RWPE2 (cell line): ENCODE data around the gene CRYBB3.
"Not testable (repeated sequence)": the region's sequence is repeated elsewhere in the genome, so short reads cannot be mapped to it uniquely, and the experiment has no call there.

ENCODE experiments used
- ATAC-seq: fragments of 200-7000 bp; cut with Tn5 transposase; 3 replicates; pipeline ENCODE4 v1.9.1; 2021; ENCODE audit warnings: low read depth
- DNase-seq: peaks from one replicate; pipeline ENCODE4 v3.0.0-alpha.2; 2020; ENCODE audit warnings: low spot score
- H3K27ac ChIP-seq: fragments of 450-650 bp; 2 replicates; pipeline ENCODE4 v1.5.1; 2017; ENCODE audit warnings: mild to moderate bottlenecking; ENCODE audit not compliant: poor library complexity, severe bottlenecking
- H3K27me3 ChIP-seq: fragments of 250-450 bp; sonication (Bioruptor Pico); 2 replicates; pipeline ENCODE4 v1.5.1; 2021; ENCODE audit warnings: mild to moderate bottlenecking, moderate library complexity; ENCODE audit not compliant: insufficient read depth, poor library complexity, severe bottlenecking
- H3K36me3 ChIP-seq: fragments of 250-450 bp; sonication (Bioruptor Pico); 2 replicates; pipeline ENCODE4 v1.5.1; 2020; ENCODE audit warnings: low read depth, mild to moderate bottlenecking, moderate library complexity
- H3K4me1 ChIP-seq: fragments of 250-450 bp; sonication (Bioruptor Pico); 2 replicates; pipeline ENCODE4 v1.5.1; 2021; ENCODE audit warnings: mild to moderate bottlenecking, moderate library complexity; ENCODE audit not compliant: insufficient read depth, poor library complexity, severe bottlenecking
- H3K4me3 ChIP-seq: fragments of 250-450 bp; sonication (Bioruptor Pico); 2 replicates; pipeline ENCODE4 v1.5.1; 2021; ENCODE audit warnings: mild to moderate bottlenecking, moderate library complexity; ENCODE audit not compliant: severe bottlenecking
- H3K9me3 ChIP-seq: fragments of 250-450 bp; sonication (Bioruptor Pico); 2 replicates; pipeline ENCODE4 v1.5.1; 2021; ENCODE audit warnings: mild to moderate bottlenecking, moderate library complexity; ENCODE audit not compliant: severe bottlenecking
- TF ChIP-seq, protein P1 (sequence below): fragments of 450-650 bp; IDR thresholded peaks from one replicate; pipeline ENCODE4 v1.5.1; 2017; ENCODE audit warnings: mild to moderate bottlenecking, moderate library complexity; ENCODE audit not compliant: poor library complexity, severe bottlenecking

Gene CRYBB3

DNA sequence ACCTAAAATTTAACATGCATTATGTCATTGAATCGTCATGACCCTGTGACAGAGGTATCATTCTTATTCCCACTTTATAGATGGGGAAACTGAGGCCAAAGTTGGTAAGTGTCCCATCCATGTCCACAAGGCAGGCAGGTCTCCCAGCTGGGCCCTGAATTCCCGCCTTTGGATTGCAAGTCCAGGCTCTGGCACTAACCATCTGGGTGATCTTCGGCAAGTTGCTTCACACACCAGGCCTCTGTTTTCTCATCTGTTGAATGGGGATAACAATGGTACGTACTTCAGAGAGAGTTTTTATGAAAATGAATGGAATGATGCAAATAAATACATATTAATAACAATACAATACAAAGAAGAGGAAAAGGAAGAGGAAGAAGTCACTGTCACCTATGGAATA is 3.4 kb downstream of the CRYBB3 start:
- TF ChIP-seq, protein P1, sequence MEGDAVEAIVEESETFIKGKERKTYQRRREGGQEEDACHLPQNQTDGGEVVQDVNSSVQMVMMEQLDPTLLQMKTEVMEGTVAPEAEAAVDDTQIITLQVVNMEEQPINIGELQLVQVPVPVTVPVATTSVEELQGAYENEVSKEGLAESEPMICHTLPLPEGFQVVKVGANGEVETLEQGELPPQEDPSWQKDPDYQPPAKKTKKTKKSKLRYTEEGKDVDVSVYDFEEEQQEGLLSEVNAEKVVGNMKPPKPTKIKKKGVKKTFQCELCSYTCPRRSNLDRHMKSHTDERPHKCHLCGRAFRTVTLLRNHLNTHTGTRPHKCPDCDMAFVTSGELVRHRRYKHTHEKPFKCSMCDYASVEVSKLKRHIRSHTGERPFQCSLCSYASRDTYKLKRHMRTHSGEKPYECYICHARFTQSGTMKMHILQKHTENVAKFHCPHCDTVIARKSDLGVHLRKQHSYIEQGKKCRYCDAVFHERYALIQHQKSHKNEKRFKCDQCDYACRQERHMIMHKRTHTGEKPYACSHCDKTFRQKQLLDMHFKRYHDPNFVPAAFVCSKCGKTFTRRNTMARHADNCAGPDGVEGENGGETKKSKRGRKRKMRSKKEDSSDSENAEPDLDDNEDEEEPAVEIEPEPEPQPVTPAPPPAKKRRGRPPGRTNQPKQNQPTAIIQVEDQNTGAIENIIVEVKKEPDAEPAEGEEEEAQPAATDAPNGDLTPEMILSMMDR: no peak
- Histone ChIP-seq H3K27me3 (no peaks in the 10 kb centered on the region), H3K36me3 (no peaks in the 10 kb centered on the region), H3K9me3 (no peaks in the 10 kb centered on the region), H3K4me1 (no peaks in the 10 kb centered on the region), H3K4me3 (no peak overlapping the region), H3K27ac (no peak overlapping the region)
- ATAC-seq: no peak
- no peak for DNase-seq

- not testable (repeated sequence) for H3K36me3 ChIP-seq, H3K4me3 ChIP-seq, ATAC-seq, H3K27ac ChIP-seq, H3K27me3 ChIP-seq, H3K4me1 ChIP-seq, H3K9me3 ChIP-seq, DNase-seq
These were observed 4.9 kb downstream of the CRYBB3 start for GRCh38 chr22:25204547-25204946.

DNA sequence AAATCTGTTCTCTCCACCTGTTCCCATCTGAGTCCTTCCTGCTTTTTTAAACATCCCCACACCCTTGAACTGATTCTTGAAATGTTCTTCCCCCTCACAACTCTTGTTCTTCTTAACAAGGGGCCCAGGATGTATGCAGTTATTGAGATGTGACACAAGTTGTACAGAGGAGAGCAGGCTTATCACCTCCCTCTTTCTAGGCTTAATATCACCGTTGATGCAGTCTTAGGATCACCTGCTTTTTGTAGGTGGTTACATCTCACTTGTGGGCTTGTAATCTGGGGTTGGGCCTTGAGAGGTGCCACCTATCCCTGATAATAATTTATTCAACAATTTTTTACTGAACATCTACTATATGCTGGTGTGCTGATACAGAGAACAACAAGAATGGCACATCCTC is 6.2 kb downstream of the CRYBB3 start:
- H3K27me3 ChIP-seq: no peaks in the 10 kb centered on the region

GRCh38 chr22:25206998-25207397 is 7.3 kb downstream of the CRYBB3 start:
- DNase-seq: no peak
- TF ChIP-seq, protein P1: no peak
- no peaks in the 10 kb centered on the region for H3K27me3 ChIP-seq
- no peak overlapping the region for H3K4me3 ChIP-seq
- H3K36me3 ChIP-seq: no peaks in the 10 kb centered on the region
- H3K4me1 ChIP-seq: no peaks in the 10 kb centered on the region
- no peak for ATAC-seq
- H3K9me3 ChIP-seq: no peaks in the 10 kb centered on the region
- no peak overlapping the region for H3K27ac ChIP-seq

More for the DNA sequence above, 6.2 kb downstream of the CRYBB3 start:
- Histone ChIP-seq H3K9me3 (no peaks in the 10 kb centered on the region), H3K27ac (no peak overlapping the region), H3K4me3 (no peak overlapping the region), H3K4me1 (no peaks in the 10 kb centered on the region), H3K36me3 (no peaks in the 10 kb centered on the region)
- TF ChIP-seq, protein P1: no peak
- no peak for ATAC-seq
- DNase-seq: no peak

- no peak overlapping the region for H3K4me3 ChIP-seq
- H3K9me3 ChIP-seq: no peaks in the 10 kb centered on the region
- no peak for DNase-seq
- no peaks in the 10 kb centered on the region for H3K27me3 ChIP-seq
- no peak for ATAC-seq
- TF ChIP-seq, protein P1: no peak
- H3K36me3 ChIP-seq: no peaks in the 10 kb centered on the region
- H3K27ac ChIP-seq: no peak overlapping the region
- no peaks in the 10 kb centered on the region for H3K4me1 ChIP-seq
These were observed 8.0 kb downstream of the CRYBB3 start for GRCh38 chr22:25207553-25208157.
